Effector memory CD8-positive, alpha-beta T cell (primary cell): Measurements from ENCODE around the gene PYROXD2.

Experiments used
- ATAC-seq: fragments of 150-1000 bp; cut with Tn5 transposase; replicated peaks from 2 replicates; pipeline ENCODE4 v1.10.0; 2021; ENCODE audit warnings: mild to moderate bottlenecking, moderate library complexity
- DNase-seq, 3 experiments: peaks; one replicate each; pipeline ENCODE4 v3.0.0; 2021
- H3K27ac Mint-ChIP-seq, 2 donors: one replicate each; pipeline ENCODE4 v1.8.0; 2022; ENCODE audit warnings: mild to moderate bottlenecking in 2 of 2, mixed read lengths in 2 of 2, moderate library complexity in 2 of 2
- H3K27me3 Mint-ChIP-seq, 2 donors: one replicate each; pipeline ENCODE4 v1.8.0; 2022; ENCODE audit warnings: mixed read lengths in 2 of 2
- H3K36me3 Mint-ChIP-seq: one replicate; pipeline ENCODE4 v1.8.0; 2022; ENCODE audit warnings: mild to moderate bottlenecking, moderate library complexity, mixed read lengths; ENCODE audit not compliant: insufficient read depth
- H3K4me1 Mint-ChIP-seq, 2 donors: one replicate each; pipeline ENCODE4 v1.8.0; 2022; ENCODE audit warnings: low read depth in 2 of 2, mixed read lengths in 2 of 2
- H3K4me3 Mint-ChIP-seq, 2 donors: one replicate each; pipeline ENCODE4 v1.8.0; 2022; ENCODE audit warnings: mild to moderate bottlenecking in 2 of 2, mixed read lengths in 2 of 2, moderate library complexity in 2 of 2
- H3K9me3 Mint-ChIP-seq, 2 donors: one replicate each; pipeline ENCODE4 v1.8.0; 2022; ENCODE audit warnings: mixed read lengths in 2 of 2

Gene PYROXD2

GRCh38 chr10:98370831-98371820 is 43.9 kb downstream of the PYROXD2 start:
- no peak overlapping the region for H3K4me3 Mint-ChIP-seq
- no peak overlapping the region for H3K27ac Mint-ChIP-seq
- H3K4me1 Mint-ChIP-seq, result peaks cover 0 to 5% of the 10 kb centered on the region in 2 donors
- H3K36me3 Mint-ChIP-seq, result no peaks in the 10 kb centered on the region
- peaks cover 26 to 59% of the 10 kb centered on the region in 2 donors for H3K27me3 Mint-ChIP-seq
- H3K9me3 Mint-ChIP-seq, result no peaks in the 10 kb centered on the region
- DNase-seq, result no peak
- ATAC-seq, result no peak

GRCh38 chr10:98369801-98370200 is 45.2 kb downstream of the PYROXD2 start:
- Mint-ChIP-seq H3K36me3 (no peaks in the 10 kb centered on the region), H3K4me3 (no peak overlapping the region), H3K4me1 (peaks cover 0 to 5% of the 10 kb centered on the region in 2 donors), H3K9me3 (no peaks in the 10 kb centered on the region), H3K27me3 (peaks cover 20 to 47% of the 10 kb centered on the region in 2 donors), H3K27ac (no peak overlapping the region)
- ATAC-seq (no peak), DNase-seq (no peak)

GRCh38 chr10:98368644-98369043 is 46.3 kb downstream of the PYROXD2 start:
- Mint-ChIP-seq H3K4me3 (no peak overlapping the region), H3K27ac (no peak overlapping the region), H3K36me3 (no peaks in the 10 kb centered on the region), H3K9me3 (no peaks in the 10 kb centered on the region), H3K27me3 (peaks cover 20 to 35% of the 10 kb centered on the region in 2 donors), H3K4me1 (peaks cover 0 to 2% of the 10 kb centered on the region in 2 donors)
- DNase-seq (no peak), ATAC-seq (no peak)

- Mint-ChIP-seq H3K27ac (no peak overlapping the region), H3K27me3 (peaks cover 20 to 32% of the 10 kb centered on the region in 2 donors), H3K4me3 (no peak overlapping the region), H3K4me1 (peaks cover 0 to 2% of the 10 kb centered on the region in 2 donors), H3K9me3 (no peaks in the 10 kb centered on the region), H3K36me3 (no peaks in the 10 kb centered on the region)
- DNase-seq, result no peak
- ATAC-seq, result no peak
These were observed 47.2 kb downstream of the PYROXD2 start for GRCh38 chr10:98367604-98368451.

- peaks cover 9 to 19% of the 10 kb centered on the region in 2 donors for H3K27me3 Mint-ChIP-seq
- no peak overlapping the region for H3K4me3 Mint-ChIP-seq
- H3K4me1 Mint-ChIP-seq, result peaks cover 0 to 5% of the 10 kb centered on the region in 2 donors
- DNase-seq (no peak), ATAC-seq (no peak)
- no peaks in the 10 kb centered on the region for H3K9me3 Mint-ChIP-seq
- no peak overlapping the region for H3K27ac Mint-ChIP-seq
- H3K36me3 Mint-ChIP-seq, result no peaks in the 10 kb centered on the region
These were observed 48.9 kb downstream of the PYROXD2 start for GRCh38 chr10:98366062-98366530.

GRCh38 chr10:98365406-98366061 is 49.4 kb downstream of the PYROXD2 start:
- Mint-ChIP-seq H3K27me3 (peaks cover 5 to 19% of the 10 kb centered on the region in 2 donors), H3K4me3 (no peak overlapping the region), H3K27ac (no peak overlapping the region), H3K36me3 (no peaks in the 10 kb centered on the region), H3K9me3 (no peaks in the 10 kb centered on the region), H3K4me1 (peaks cover 0 to 5% of the 10 kb centered on the region in 2 donors)
- ATAC-seq (no peak), DNase-seq (no peak)

GRCh38 chr10:98364432-98365102 is 50.4 kb downstream of the PYROXD2 start:
- peaks cover 5 to 17% of the 10 kb centered on the region in 2 donors for H3K27me3 Mint-ChIP-seq
- H3K4me3 Mint-ChIP-seq, result no peak overlapping the region
- H3K4me1 Mint-ChIP-seq, result peaks cover 0 to 5% of the 10 kb centered on the region in 2 donors
- no peak overlapping the region for H3K27ac Mint-ChIP-seq
- H3K36me3 Mint-ChIP-seq, result no peaks in the 10 kb centered on the region
- H3K9me3 Mint-ChIP-seq, result no peaks in the 10 kb centered on the region
- DNase-seq (no peak), ATAC-seq (no peak)

GRCh38 chr10:98363220-98363619 is 51.8 kb downstream of the PYROXD2 start:
- Mint-ChIP-seq H3K4me3 (no peak overlapping the region), H3K36me3 (no peaks in the 10 kb centered on the region), H3K4me1 (peaks cover 0 to 5% of the 10 kb centered on the region in 2 donors), H3K9me3 (no peaks in the 10 kb centered on the region), H3K27ac (no peak overlapping the region), H3K27me3 (peaks cover 5 to 7% of the 10 kb centered on the region in 2 donors)
- no peak for DNase-seq
- no peak for ATAC-seq

- peak; percentile 59 for ATAC-seq
These were observed 53.6 kb downstream of the PYROXD2 start for GRCh38 chr10:98361131-98362025.

GRCh38 chr10:98357194-98357822 is 57.7 kb downstream of the PYROXD2 start:
- H3K27me3 Mint-ChIP-seq, result peaks cover 33 to 44% of the 10 kb centered on the region in 2 donors
- ATAC-seq (no peak), DNase-seq (no peak)
- no peak overlapping the region for H3K27ac Mint-ChIP-seq
- no peak overlapping the region for H3K4me3 Mint-ChIP-seq
- H3K9me3 Mint-ChIP-seq, result no peaks in the 10 kb centered on the region
- peaks cover 0 to 12% of the 10 kb centered on the region in 2 donors for H3K4me1 Mint-ChIP-seq
- no peaks in the 10 kb centered on the region for H3K36me3 Mint-ChIP-seq

More at GRCh38 chr10:98361131-98362025, 53.6 kb downstream of the PYROXD2 start:
- Mint-ChIP-seq H3K27me3 (peaks cover 4 to 8% of the 10 kb centered on the region in 2 donors), H3K4me1 (peaks cover 0 to 5% of the 10 kb centered on the region in 2 donors), H3K36me3 (no peaks in the 10 kb centered on the region), H3K9me3 (no peaks in the 10 kb centered on the region), H3K4me3 (no peak overlapping the region), H3K27ac (no peak overlapping the region)
- no peak for DNase-seq

GRCh38 chr10:98354491-98354890 is 60.5 kb downstream of the PYROXD2 start:
- DNase-seq (no peak), ATAC-seq (no peak)
- H3K27ac Mint-ChIP-seq, result no peak overlapping the region
- H3K9me3 Mint-ChIP-seq, result no peaks in the 10 kb centered on the region
- no peak overlapping the region for H3K4me3 Mint-ChIP-seq
- H3K36me3 Mint-ChIP-seq, result no peaks in the 10 kb centered on the region
- peaks cover 2 to 9% of the 10 kb centered on the region in 2 donors for H3K4me1 Mint-ChIP-seq
- peaks cover 52 to 67% of the 10 kb centered on the region in 2 donors for H3K27me3 Mint-ChIP-seq
